ENCODE results near the gene DEGS1. TPM values are rescaled to one million over a fixed set of nuclear protein-coding genes. Genes with fewer than 3 reads are reported as not detected.

DEGS1 gene
- total RNA-seq, 1 donor from 2014 or later: 76.7 TPM

- no peak overlapping the region for H3K27ac ChIP-seq
- H3K36me3 ChIP-seq: no peaks in the 10 kb centered on the region
- DNase-seq: no peak
- peaks cover 15% of the 10 kb centered on the region for H3K4me1 ChIP-seq
- no peak for TF ChIP-seq CTCF (IDR thresholded peaks at IDR 0.05)
- H3K27me3 ChIP-seq: no peaks in the 10 kb centered on the region
- ATAC-seq: no peak
- intact Hi-C loops (cut with DNase I): no loop called here
- no peak overlapping the region for H3K4me3 ChIP-seq
- H3K9me3 ChIP-seq: no peaks in the 10 kb centered on the region
Measured at GRCh38 chr1:224180783-224181452, 2.1 kb upstream of the DEGS1 start.

- Histone ChIP-seq H3K36me3 (no peaks in the 10 kb centered on the region), H3K9me3 (no peaks in the 10 kb centered on the region), H3K27me3 (no peaks in the 10 kb centered on the region), H3K4me3 (no peak overlapping the region), H3K4me1 (peaks cover 15% of the 10 kb centered on the region), H3K27ac (peak overlapping the region; percentile 94)
- intact Hi-C loops (cut with DNase I): no loop called here
- DNase-seq: no peak
- no peak for TF ChIP-seq CTCF (IDR thresholded peaks at IDR 0.05)
- no peak for ATAC-seq
Measured at GRCh38 chr1:224181453-224181810, 1.6 kb upstream of the DEGS1 start.

- intact Hi-C loops (cut with DNase I): no loop called here
- Histone ChIP-seq H3K4me1 (peaks cover 15% of the 10 kb centered on the region), H3K27ac (peak overlapping the region; percentile 94), H3K27me3 (no peaks in the 10 kb centered on the region), H3K4me3 (peak overlapping the region; percentile 98), H3K36me3 (no peaks in the 10 kb centered on the region), H3K9me3 (no peaks in the 10 kb centered on the region)
- TF ChIP-seq CTCF (IDR thresholded peaks at IDR 0.05): no peak
- peak; percentile 1 for ATAC-seq
- DNase-seq: no peak
Measured at GRCh38 chr1:224182057-224182865, 779 bp upstream of the DEGS1 start.

GRCh38 chr1:224183591-224184312, 712 bp downstream of the DEGS1 start:
- Histone ChIP-seq H3K4me1 (peaks cover 15% of the 10 kb centered on the region), H3K36me3 (no peaks in the 10 kb centered on the region), H3K27ac (peak overlapping the region; percentile 94), H3K27me3 (no peaks in the 10 kb centered on the region), H3K4me3 (peak overlapping the region; percentile 98), H3K9me3 (no peaks in the 10 kb centered on the region)
- intact Hi-C loops (cut with DNase I): no loop called here
- peak; percentile 85 for ATAC-seq
- peak; percentile 6 for TF ChIP-seq CTCF (IDR thresholded peaks at IDR 0.05)
- peak; percentile 88 for DNase-seq

GRCh38 chr1:224185208-224185607, 2.2 kb downstream of the DEGS1 start:
- Histone ChIP-seq H3K27me3 (no peaks in the 10 kb centered on the region), H3K9me3 (no peaks in the 10 kb centered on the region), H3K4me1 (peaks cover 15% of the 10 kb centered on the region), H3K27ac (no peak overlapping the region), H3K4me3 (no peak overlapping the region), H3K36me3 (peaks cover 4% of the 10 kb centered on the region)
- intact Hi-C loops (cut with DNase I): no loop called here
- no peak for TF ChIP-seq CTCF (IDR thresholded peaks at IDR 0.05)
- DNase-seq (no peak), ATAC-seq (no peak)

Measured in upper lobe of right lung (tissue), 1 donor.